ENCODE results near the gene FOXK1. TPM values are rescaled to one million over a fixed set of nuclear protein-coding genes. Genes with fewer than 3 reads are reported as not detected.

The FOXK1 gene
- total and polyA plus RNA-seq, 7 donors = 4.2 to 26.4 (median 16.8) TPM

DNA sequence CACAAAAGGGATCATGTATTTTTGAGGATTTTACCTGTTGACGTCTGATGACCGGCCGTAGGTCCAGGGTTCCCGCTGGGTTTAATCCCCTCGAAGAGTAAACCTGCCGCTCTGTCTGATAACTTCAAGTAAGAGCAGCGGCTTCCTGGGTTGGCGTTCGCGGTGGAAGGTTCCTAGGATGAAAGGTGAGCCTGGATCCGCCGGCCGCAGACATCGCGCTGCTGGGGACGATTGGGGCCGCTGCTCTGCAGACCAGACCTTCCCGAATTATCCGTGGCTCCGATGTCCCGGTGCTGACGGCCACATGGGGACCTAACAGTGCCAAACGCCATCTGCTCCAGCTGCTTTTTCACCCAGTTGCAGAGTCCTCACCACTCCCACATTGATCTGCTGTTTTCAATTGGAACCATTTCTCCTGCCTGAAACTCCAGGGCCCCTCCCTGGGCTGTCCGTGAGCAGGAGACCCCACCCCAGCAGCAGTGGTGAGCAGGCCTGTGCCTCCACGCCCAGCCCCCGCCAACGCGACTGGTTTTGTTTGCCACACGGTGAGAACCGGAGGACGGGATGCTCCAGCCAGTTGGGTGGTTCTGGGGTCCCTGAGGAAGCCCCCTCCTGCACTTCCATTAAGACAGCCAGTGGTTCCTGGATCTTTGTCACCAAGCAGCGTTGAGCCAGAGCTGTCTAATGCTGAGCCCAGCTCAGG is 81.1 kb downstream of the FOXK1 start:
- H3K4me1 ChIP-seq = no peaks in the 10 kb centered on the region
- H3K27me3 ChIP-seq (ENCODE audit: insufficient read depth in 3 of 3, low read length in 2 of 3) = no peaks in the 10 kb centered on the region
- no peak for TF ChIP-seq CTCF (IDR thresholded peaks at IDR 0.05)
- H3K4me3 ChIP-seq = no peak overlapping the region
- H3K36me3 ChIP-seq (ENCODE audit: insufficient read depth in 1 of 2, low read depth in 1 of 2) = peaks cover 0 to 84% of the 10 kb centered on the region in 2 donors
- 93% methylated on average over 32 of the region's 32 CpGs for WGBS, 3 donors
- no peaks in the 10 kb centered on the region for H3K9me3 ChIP-seq
- DNase-seq (no peak), ATAC-seq (no peak)
- intact Hi-C loops (cut with DNase I) = no loop called here
- no peak overlapping the region for H3K27ac ChIP-seq

DNA sequence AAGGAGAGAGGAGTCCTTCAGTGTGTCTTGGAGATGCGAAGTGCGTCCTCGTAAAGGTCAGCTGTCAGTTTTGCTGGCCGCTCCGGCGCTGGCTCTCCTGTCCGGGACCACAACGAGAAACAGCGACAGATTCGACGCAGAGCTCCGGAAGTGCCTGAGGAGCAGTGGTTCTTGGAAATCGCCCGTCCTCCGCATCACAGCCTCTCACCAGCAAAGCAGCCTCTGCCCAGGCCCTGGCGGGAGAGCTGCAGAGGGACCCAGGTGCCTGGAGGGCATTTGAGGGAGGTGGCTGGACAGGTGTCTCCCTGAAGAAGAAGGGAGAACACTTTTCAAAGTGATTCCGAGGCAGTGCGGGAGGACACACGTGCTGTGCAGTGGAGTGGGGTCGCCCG is 81.7 kb downstream of the FOXK1 start:
- Histone ChIP-seq H3K9me3 (no peaks in the 10 kb centered on the region), H3K27me3 (ENCODE audit: insufficient read depth in 3 of 3, low read length in 2 of 3) (no peaks in the 10 kb centered on the region), H3K4me1 (peaks cover 5% of the 10 kb centered on the region), H3K36me3 (ENCODE audit: insufficient read depth in 1 of 2, low read depth in 1 of 2) (peaks cover 0 to 78% of the 10 kb centered on the region in 2 donors), H3K27ac (no peak overlapping the region), H3K4me3 (no peak overlapping the region)
- ATAC-seq (no peak), DNase-seq (no peak)
- TF ChIP-seq CTCF (IDR thresholded peaks at IDR 0.05) = no peak
- WGBS, 3 donors = 94 to 95% (median 95%) methylated on average over 19 to 21 of the region's 21 CpGs
- intact Hi-C loops (cut with DNase I) = no loop called here

DNA sequence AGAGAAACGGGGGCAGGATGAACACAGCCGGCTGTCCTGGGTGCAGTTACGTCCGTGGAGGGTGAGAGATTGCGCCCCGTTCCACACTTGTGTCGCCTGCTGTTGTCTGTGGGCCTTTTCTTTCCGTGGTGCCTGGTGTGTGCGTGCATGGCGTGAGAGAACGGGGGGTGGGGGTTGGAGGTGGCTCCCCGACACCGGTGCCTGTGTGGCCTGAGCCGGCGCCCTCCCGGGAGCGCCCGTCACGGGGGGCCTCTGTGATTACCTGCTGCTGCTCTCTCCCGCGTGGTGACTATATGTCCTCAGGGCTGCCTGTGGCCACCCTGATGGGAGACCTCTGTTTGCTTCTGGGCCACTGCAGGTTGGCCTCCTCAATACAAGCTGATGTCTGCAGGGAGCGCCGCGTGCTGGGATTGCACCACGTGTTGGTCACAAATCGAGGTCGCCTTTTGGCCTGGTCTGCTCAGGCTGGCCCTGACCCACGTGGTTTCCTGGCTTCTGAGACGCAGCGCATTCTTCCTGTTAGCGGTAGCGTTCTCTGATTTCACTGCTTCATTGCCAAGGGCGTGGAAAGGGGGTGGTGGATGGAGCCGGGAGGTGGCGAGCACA is 82.4 kb downstream of the FOXK1 start:
- intact Hi-C loops (cut with DNase I) = no loop called here
- TF ChIP-seq CTCF (IDR thresholded peaks at IDR 0.05) = no peak
- peaks cover 0 to 71% of the 10 kb centered on the region in 2 donors for H3K36me3 ChIP-seq (ENCODE audit: insufficient read depth in 1 of 2, low read depth in 1 of 2)
- no peaks in the 10 kb centered on the region for H3K9me3 ChIP-seq
- peak overlapping the region; percentile 54 for H3K27ac ChIP-seq
- 82 to 87% (median 84%) methylated on average over 34 to 35 of the region's 35 CpGs for whole genome bisulfite sequencing, 3 donors
- no peak overlapping the region for H3K4me3 ChIP-seq
- no peak for DNase-seq
- ATAC-seq = peak in 3 of 4 donors; percentile 45 to 53 (median 52)
- H3K4me1 ChIP-seq = peaks cover 12% of the 10 kb centered on the region
- no peaks in the 10 kb centered on the region for H3K27me3 ChIP-seq (ENCODE audit: insufficient read depth in 3 of 3, low read length in 2 of 3)

DNA sequence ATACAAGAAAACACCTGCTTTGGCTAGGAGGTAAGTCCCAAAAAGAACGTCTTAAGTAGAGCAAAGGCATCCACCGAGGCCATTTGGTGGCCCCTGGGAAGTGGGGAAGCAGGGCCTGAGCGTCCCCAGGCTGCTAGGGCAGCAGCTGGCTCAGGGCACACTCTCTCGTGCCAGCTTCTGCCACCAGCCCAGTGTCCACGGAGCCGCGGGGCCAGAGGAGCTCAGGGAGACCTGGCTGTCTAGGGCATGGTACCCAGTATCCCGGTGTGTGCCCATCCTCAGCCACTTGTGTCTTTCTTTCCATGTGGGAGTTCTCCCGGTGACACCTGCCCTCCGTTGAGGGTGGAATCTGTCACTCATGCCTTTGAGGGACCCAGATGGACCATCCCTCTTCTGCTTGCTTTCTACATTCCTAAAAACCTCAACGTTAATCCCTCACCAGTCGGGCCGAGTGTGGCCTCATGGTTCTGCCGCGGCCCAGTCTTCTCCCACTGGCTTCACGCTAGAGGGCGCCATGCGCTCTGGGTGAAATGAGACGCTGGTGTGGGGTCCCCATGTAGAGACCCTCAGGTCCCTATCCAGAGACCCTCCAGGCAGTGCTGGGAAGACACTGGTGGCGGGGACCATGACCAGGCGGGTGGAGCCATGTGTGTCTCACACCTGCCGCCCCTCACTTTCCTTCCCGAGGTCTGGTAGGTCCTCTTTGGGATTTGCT is 83.8 kb downstream of the FOXK1 start:
- TF ChIP-seq CTCF (IDR thresholded peaks at IDR 0.05) = peak; percentile 13
- peak overlapping the region; percentile 54 for H3K27ac ChIP-seq
- ATAC-seq (no peak), DNase-seq (no peak)
- H3K27me3 ChIP-seq (ENCODE audit: insufficient read depth in 3 of 3, low read length in 2 of 3) = no peaks in the 10 kb centered on the region
- no peaks in the 10 kb centered on the region for H3K9me3 ChIP-seq
- intact Hi-C loops (cut with DNase I) = no loop called here
- no peak overlapping the region for H3K4me3 ChIP-seq
- peaks cover 0 to 57% of the 10 kb centered on the region in 2 donors for H3K36me3 ChIP-seq (ENCODE audit: insufficient read depth in 1 of 2, low read depth in 1 of 2)
- WGBS, 3 donors = 73 to 84% (median 74%) methylated on average over 23 of the region's 23 CpGs
- peaks cover 13% of the 10 kb centered on the region for H3K4me1 ChIP-seq
